Panc1 (cell line): Measurements from ENCODE around the gene NTNG2. TPM values are rescaled to one million over a fixed set of nuclear protein-coding genes. Genes with fewer than 3 reads are reported as not detected.

ENCODE experiments used
- ATAC-seq: fragments of 200-7000 bp; cut with Tn5 transposase; 2 replicates; pipeline ENCODE4 v1.9.1; 2020; ENCODE audit warnings: mild to moderate bottlenecking, moderate library complexity
- BruUV-seq: library from RNA; stranded (reverse); fragments of 400-500 nt; replicated peaks from 2 replicates; lab custom pipeline; 2021; lab: Mats Ljungman, UMichigan
- CTCF ChIA-PET: fragments of 300-600 bp; sonication (Branson Sonifier 250); formaldehyde crosslinking; loops from one replicate; lab custom pipeline; 2022; ENCODE audit warnings: antibody characterized with exemption; lab: Charles Lee
- POLR2A ChIA-PET: fragments of 300-600 bp; sonication (Branson Sonifier 250); formaldehyde crosslinking; loops from one replicate; lab custom pipeline; 2022; ENCODE audit warnings: antibody characterized with exemption; lab: Charles Lee
- DNase-seq: peaks from one replicate; pipeline ENCODE4 v3.0.0-alpha.2; 2010; ENCODE audit warnings: low read depth, low spot score
- H3K27ac ChIP-seq: 2 replicates; pipeline ENCODE4 v1.5.1; 2011; ENCODE audit warnings: mild to moderate bottlenecking, low read length, inconsistent platforms
- H3K27me3 ChIP-seq: fragments of 200-500 bp; sonication (Bioruptor generic); 2 replicates; pipeline ENCODE4 v1.6.0; 2014; ENCODE audit warnings: low read length, inconsistent platforms; ENCODE audit not compliant: control insufficient read depth, insufficient read depth
- H3K36me3 ChIP-seq: fragments of 200-500 bp; sonication (Bioruptor generic); 2 replicates; pipeline ENCODE4 v1.5.1; 2014; ENCODE audit warnings: inconsistent platforms, mild to moderate bottlenecking, low read length, moderate library complexity; ENCODE audit not compliant: control insufficient read depth, insufficient read depth
- H3K4me1 ChIP-seq: 2 replicates; pipeline ENCODE4 v1.5.1; 2011; ENCODE audit warnings: inconsistent platforms, mild to moderate bottlenecking, low read length, moderate library complexity; ENCODE audit not compliant: control insufficient read depth, insufficient read depth
- H3K4me3 ChIP-seq, 2 experiments: 2 replicates each; pipeline ENCODE4 v1.5.1; 2011 to 2012; ENCODE audit warnings: low read depth in 2 of 2, low read length in 2 of 2, mild to moderate bottlenecking in 2 of 2, inconsistent platforms in 1 of 2, moderate library complexity in 1 of 2
- H3K9me3 ChIP-seq: fragments of 200-500 bp; sonication (Bioruptor generic); 2 replicates; pipeline ENCODE4 v1.5.1; 2014; ENCODE audit warnings: low read depth, mild to moderate bottlenecking, inconsistent platforms, low read length, moderate library complexity; ENCODE audit not compliant: control insufficient read depth, insufficient read depth
- CTCF ChIP-seq: fragments of 450-650 bp; IDR thresholded peaks from 2 replicates; pipeline ENCODE4 v1.5.1; 2017; ENCODE audit warnings: mild to moderate bottlenecking
- POLR2AphosphoS5 ChIP-seq: IDR thresholded peaks from 2 replicates; pipeline ENCODE4 v1.6.1; 2012; ENCODE audit warnings: mild to moderate bottlenecking, low read depth, low read length, moderate library complexity
- REST ChIP-seq, 2 experiments: IDR thresholded peaks; 2 replicates each; pipeline ENCODE4 v1.6.1; 2011 to 2012; ENCODE audit warnings: low read depth in 2 of 2, control low read depth in 1 of 2, low read length in 1 of 2, mild to moderate bottlenecking in 1 of 2, moderate library complexity in 1 of 2; ENCODE audit not compliant: insufficient read depth in 1 of 2
- SIN3A ChIP-seq: IDR thresholded peaks from 2 replicates; pipeline ENCODE4 v1.6.1; 2012; ENCODE audit warnings: low read depth, mild to moderate bottlenecking, low read length, moderate library complexity, borderline replicate concordance; ENCODE audit not compliant: insufficient read depth
- TCF7L2 ChIP-seq: IDR thresholded peaks from 2 replicates; pipeline ENCODE4 v1.6.1; 2011; ENCODE audit warnings: mild to moderate bottlenecking, low read depth, low read length, inconsistent platforms
- in situ Hi-C: cut with HindIII; loops from 2 replicates; pipeline ENCODE4 v1.10.0; 2016; ENCODE audit warnings: low sequenced_read_pairs, low pct_unique_long_range_greater_than_20kb
- intact Hi-C: fragments of 100-400 bp; cut with micrococcal nuclease; formaldehyde crosslinking; loops from one replicate; pipeline ENCODE4 v1.10.0; 2022; ENCODE audit not compliant: unreplicated experiment
- total RNA-seq: library from RNA; stranded (reverse); gene quantifications from one replicate; pipeline ENCODE4 v1.2.1, GENCODE V29; 2021; ENCODE audit not compliant: unreplicated experiment

Gene NTNG2
- total RNA-seq, 1 experiment from 2014 or later: 5.1 TPM

GRCh38 chr9:132239518-132239917 is 77.7 kb downstream of the NTNG2 start:
- CTCF ChIA-PET: no interaction called here
- TF ChIP-seq CTCF (no peak), POLR2AphosphoS5 (no peak), TCF7L2 (no peak), SIN3A (no peak), REST (IDR thresholded peaks at IDR 0.05; ENCODE audit: insufficient read depth in 1 of 2, low read depth in 2 of 2, low read length in 1 of 2) (no peak)
- DNase-seq (no peak), ATAC-seq (no peak)
- H3K36me3 ChIP-seq: no peaks in the 10 kb centered on the region
- H3K9me3 ChIP-seq: no peaks in the 10 kb centered on the region
- H3K27ac ChIP-seq: no peak overlapping the region
- no TSS peak for BruUV-seq
- H3K4me1 ChIP-seq: no peaks in the 10 kb centered on the region; the same call in 1 of the 2 replicates
- POLR2A ChIA-PET: no interaction called here
- no peaks in the 10 kb centered on the region for H3K27me3 ChIP-seq
- in situ Hi-C loops (no loop called here), intact Hi-C loops (loop anchor here (5.0 kb wide), 1 partner anchor 72 kb away; no protein-coding TSS in a partner anchor)
- no peak overlapping the region for H3K4me3 ChIP-seq

- H3K4me3 ChIP-seq: peak overlapping the region; percentile 42 to 45
- H3K9me3 ChIP-seq: no peaks in the 10 kb centered on the region
- no peak for DNase-seq
- in situ Hi-C loops (no loop called here), intact Hi-C loops (loop anchor here (5.0 kb wide), 1 partner anchor 73 kb away; no protein-coding TSS in a partner anchor)
- POLR2A ChIA-PET: no interaction called here
- H3K27ac ChIP-seq: no peak overlapping the region
- no peaks in the 10 kb centered on the region for H3K36me3 ChIP-seq
- no peaks in the 10 kb centered on the region for H3K27me3 ChIP-seq
- no peak for ATAC-seq
- no peaks in the 10 kb centered on the region; the same call in none of the 2 replicates for H3K4me1 ChIP-seq
- no TSS peak for BruUV-seq
- CTCF ChIA-PET: no interaction called here
- TF ChIP-seq POLR2AphosphoS5: no peak
- TF ChIP-seq TCF7L2: no peak
- TF ChIP-seq REST (IDR thresholded peaks at IDR 0.05; ENCODE audit: insufficient read depth in 1 of 2, low read depth in 2 of 2, low read length in 1 of 2): no peak
- no peak for TF ChIP-seq CTCF
- no peak for TF ChIP-seq SIN3A
Observed at GRCh38 chr9:132239999-132240840, 78.4 kb downstream of the NTNG2 start.
